HEK293 (cell line): ENCODE measurements around the gene NHERF2.

ENCODE experiments used
- CTCF ChIA-PET: fragments of 350-600 bp; formaldehyde crosslinking; extraction: SDS; loops from one replicate; lab custom pipeline; 2021; ENCODE audit warnings: antibody characterized with exemption; lab: Yijun Ruan, JAX
- POLR2A ChIA-PET: fragments of 300-600 bp; formaldehyde crosslinking; extraction: SDS; loops from one replicate; lab custom pipeline; 2020; ENCODE audit warnings: antibody characterized with exemption, inconsistent platforms; lab: Yijun Ruan, JAX
- H3K27ac ChIP-seq: fragments of 200-500 bp; sonication (Bioruptor generic); 2 replicates; pipeline ENCODE4 v1.5.1; 2014; ENCODE audit warnings: low read depth, low read length, control low read depth, inconsistent platforms; ENCODE audit errors: extremely low read depth
- H3K36me3 ChIP-seq, 2 experiments: fragments of 200-500 bp in 1 of 2; sonication (Bioruptor generic) in 1 of 2; 1 replicate in 1 of 2; 2 replicates in 1 of 2; pipeline ENCODE4 v1.5.1; 2014 to 2017; ENCODE audit warnings: inconsistent platforms in 2 of 2, low read length in 2 of 2; ENCODE audit not compliant: control insufficient read depth in 2 of 2, insufficient read depth in 1 of 2
- H3K4me1 ChIP-seq: fragments of 200-500 bp; sonication (Bioruptor generic); 2 replicates; pipeline ENCODE4 v1.5.1; 2014; ENCODE audit warnings: mild to moderate bottlenecking, low read length, inconsistent platforms; ENCODE audit not compliant: control insufficient read depth, insufficient read depth
- H3K4me3 ChIP-seq: 2 replicates; pipeline ENCODE4 v1.5.1; 2011; ENCODE audit warnings: low read depth, mild to moderate bottlenecking, control low read depth, low read length, moderate library complexity
- H3K9me3 ChIP-seq: fragments of 200-500 bp; sonication (Bioruptor generic); 2 replicates; pipeline ENCODE4 v1.5.1; 2014; ENCODE audit warnings: low read depth, low read length, inconsistent platforms; ENCODE audit not compliant: control insufficient read depth, insufficient read depth
- BCL11B ChIP-seq: fragments of 450-650 bp; formaldehyde crosslinking; IDR thresholded peaks from 2 replicates; pipeline ENCODE4 v1.5.1; 2016; ENCODE audit warnings: low read depth, missing biosample characterization, missing genetic modification characterization
- EGR2 ChIP-seq: fragments of 450-650 bp; formaldehyde crosslinking; IDR thresholded peaks from 2 replicates; pipeline ENCODE4 v1.5.1; 2016; ENCODE audit warnings: low read depth, missing biosample characterization, missing genetic modification characterization
- GLIS1 ChIP-seq: fragments of 450-650 bp; formaldehyde crosslinking; IDR thresholded peaks from 2 replicates; pipeline ENCODE4 v1.5.1; 2016; ENCODE audit warnings: missing biosample characterization, missing genetic modification characterization
- KLF17 ChIP-seq: fragments of 450-650 bp; formaldehyde crosslinking; IDR thresholded peaks from 2 replicates; pipeline ENCODE4 v1.5.1; 2016; ENCODE audit warnings: missing biosample characterization, missing genetic modification characterization
- KLF7 ChIP-seq: fragments of 450-650 bp; formaldehyde crosslinking; IDR thresholded peaks from 2 replicates; pipeline ENCODE4 v1.5.1; 2016; ENCODE audit warnings: missing biosample characterization, missing genetic modification characterization, borderline replicate concordance
- SCRT1 ChIP-seq: fragments of 450-650 bp; formaldehyde crosslinking; IDR thresholded peaks from 2 replicates; pipeline ENCODE4 v1.5.1; 2016; ENCODE audit warnings: missing biosample characterization, missing genetic modification characterization, borderline replicate concordance
- SCRT2 ChIP-seq: fragments of 450-650 bp; formaldehyde crosslinking; IDR thresholded peaks from 2 replicates; pipeline ENCODE4 v1.5.1; 2016; ENCODE audit warnings: missing biosample characterization, missing genetic modification characterization
- SP3 ChIP-seq: fragments of 450-650 bp; formaldehyde crosslinking; IDR thresholded peaks from 2 replicates; pipeline ENCODE4 v1.5.1; 2016; ENCODE audit warnings: missing biosample characterization, missing genetic modification characterization
- SP7 ChIP-seq: fragments of 450-650 bp; formaldehyde crosslinking; IDR thresholded peaks from 2 replicates; pipeline ENCODE4 v1.5.1; 2016; ENCODE audit warnings: missing biosample characterization, missing genetic modification characterization
- WT1 ChIP-seq: fragments of 450-650 bp; formaldehyde crosslinking; IDR thresholded peaks from 2 replicates; pipeline ENCODE4 v1.5.1; 2016; ENCODE audit warnings: missing biosample characterization, missing genetic modification characterization
- ZBTB26 ChIP-seq: fragments of 450-650 bp; formaldehyde crosslinking; optimal IDR thresholded peaks from 2 replicates; pipeline ENCODE3; 2016; ENCODE audit warnings: missing biosample characterization, mild to moderate bottlenecking, missing genetic modification characterization
- ZBTB6 ChIP-seq: fragments of 450-650 bp; formaldehyde crosslinking; IDR thresholded peaks from 2 replicates; pipeline ENCODE4 v1.5.1; 2017; ENCODE audit warnings: missing biosample characterization, missing genetic modification characterization
- ZIC2 ChIP-seq: fragments of 450-650 bp; formaldehyde crosslinking; IDR thresholded peaks from 2 replicates; pipeline ENCODE4 v1.5.1; 2016; ENCODE audit warnings: missing biosample characterization, missing genetic modification characterization
- ZNF10 ChIP-seq: fragments of 450-650 bp; formaldehyde crosslinking; IDR thresholded peaks from 2 replicates; pipeline ENCODE4 v1.5.1; 2017; ENCODE audit warnings: missing biosample characterization, missing genetic modification characterization
- ZNF133 ChIP-seq: fragments of 450-650 bp; formaldehyde crosslinking; IDR thresholded peaks from 2 replicates; pipeline ENCODE4 v1.5.1; 2016; ENCODE audit warnings: missing biosample characterization, missing genetic modification characterization
- ZNF146 ChIP-seq: fragments of 450-650 bp; formaldehyde crosslinking; IDR thresholded peaks from 2 replicates; pipeline ENCODE4 v1.5.1; 2016; ENCODE audit warnings: missing biosample characterization, missing genetic modification characterization
- ZNF23 ChIP-seq: fragments of 450-650 bp; formaldehyde crosslinking; IDR thresholded peaks from 2 replicates; pipeline ENCODE4 v1.5.1; 2016; ENCODE audit warnings: missing biosample characterization, missing genetic modification characterization, borderline replicate concordance
- ZNF335 ChIP-seq: fragments of 450-650 bp; formaldehyde crosslinking; conservative IDR thresholded peaks from 2 replicates; pipeline ENCODE4 v1.5.1; 2016; ENCODE audit warnings: missing biosample characterization, missing genetic modification characterization
- ZNF398 ChIP-seq: fragments of 450-650 bp; formaldehyde crosslinking; IDR thresholded peaks from 2 replicates; pipeline ENCODE4 v1.5.1; 2017; ENCODE audit warnings: missing biosample characterization, missing genetic modification characterization
- ZNF404 ChIP-seq: fragments of 450-650 bp; formaldehyde crosslinking; IDR thresholded peaks from 2 replicates; pipeline ENCODE4 v1.5.1; 2017; ENCODE audit warnings: missing biosample characterization, missing genetic modification characterization
- ZNF426 ChIP-seq: fragments of 450-650 bp; formaldehyde crosslinking; IDR thresholded peaks from 2 replicates; pipeline ENCODE4 v1.5.1; 2017; ENCODE audit warnings: missing biosample characterization, missing genetic modification characterization, mild to moderate bottlenecking, inconsistent platforms, moderate library complexity
- ZNF449 ChIP-seq: fragments of 450-650 bp; formaldehyde crosslinking; IDR thresholded peaks from 2 replicates; pipeline ENCODE4 v1.5.1; 2017; ENCODE audit warnings: missing biosample characterization, mild to moderate bottlenecking, missing genetic modification characterization, moderate library complexity
- ZNF629 ChIP-seq: fragments of 450-650 bp; formaldehyde crosslinking; IDR thresholded peaks from 2 replicates; pipeline ENCODE4 v1.5.1; 2017; ENCODE audit warnings: missing biosample characterization, missing genetic modification characterization
- ZNF658 ChIP-seq: fragments of 450-650 bp; formaldehyde crosslinking; IDR thresholded peaks from 2 replicates; pipeline ENCODE4; 2016; ENCODE audit warnings: missing biosample characterization, missing genetic modification characterization
- ZNF670 ChIP-seq: fragments of 450-650 bp; formaldehyde crosslinking; IDR thresholded peaks from 2 replicates; pipeline ENCODE4 v1.5.1; 2016; ENCODE audit warnings: missing biosample characterization, missing genetic modification characterization, low read depth
- TF ChIP-seq, protein P1 (sequence below): fragments of 450-650 bp; formaldehyde crosslinking; IDR thresholded peaks from 2 replicates; pipeline ENCODE4 v1.5.1; 2016; ENCODE audit warnings: missing biosample characterization, missing genetic modification characterization

Gene NHERF2

GRCh38 chr16:1989209-1990100 is 37.2 kb upstream of the NHERF2 start, which contains the start of gene SYNGR3 (continued):
- TF ChIP-seq KLF17 (tag by site-specific recombination), result peak; percentile 72
- peak; percentile 47 for TF ChIP-seq ZBTB26 (tag by site-specific recombination)
- 0 out of 2 replicates have a peak, but pooled peaks have one; percentile 29 for TF ChIP-seq SP7 (tag by site-specific recombination)
- 0 out of 2 replicates have a peak, but pooled peaks have one; percentile 16 for TF ChIP-seq EGR2
- TF ChIP-seq ZNF398 (tag by site-specific recombination), result peak; percentile 31; the same call in 1 of the 2 replicates
- peak; percentile 35; the same call in 1 of the 2 replicates for TF ChIP-seq SP3 (tag by site-specific recombination)
- peak; percentile 58; the same call in 1 of the 2 replicates for TF ChIP-seq WT1 (tag by site-specific recombination)
- TF ChIP-seq ZNF146 (tag by site-specific recombination), result no peak
- peak; percentile 93 for TF ChIP-seq SCRT1 (tag by site-specific recombination)
- TF ChIP-seq ZNF10 (tag by site-specific recombination), result peak; percentile 68; the same call in 1 of the 2 replicates
- TF ChIP-seq ZIC2 (tag by site-specific recombination), result peak; percentile 79
- TF ChIP-seq ZNF133 (tag by site-specific recombination), result no peak
- peak; percentile 67; the same call in 1 of the 2 replicates for TF ChIP-seq KLF7 (tag by site-specific recombination)
- TF ChIP-seq BCL11B (tag by site-specific recombination), result peak; percentile 33; the same call in 1 of the 2 replicates
- peak; percentile 98 for TF ChIP-seq SCRT2 (tag by site-specific recombination)
- peak; percentile 33; the same call in 1 of the 2 replicates for TF ChIP-seq GLIS1
- TF ChIP-seq, protein P1, sequence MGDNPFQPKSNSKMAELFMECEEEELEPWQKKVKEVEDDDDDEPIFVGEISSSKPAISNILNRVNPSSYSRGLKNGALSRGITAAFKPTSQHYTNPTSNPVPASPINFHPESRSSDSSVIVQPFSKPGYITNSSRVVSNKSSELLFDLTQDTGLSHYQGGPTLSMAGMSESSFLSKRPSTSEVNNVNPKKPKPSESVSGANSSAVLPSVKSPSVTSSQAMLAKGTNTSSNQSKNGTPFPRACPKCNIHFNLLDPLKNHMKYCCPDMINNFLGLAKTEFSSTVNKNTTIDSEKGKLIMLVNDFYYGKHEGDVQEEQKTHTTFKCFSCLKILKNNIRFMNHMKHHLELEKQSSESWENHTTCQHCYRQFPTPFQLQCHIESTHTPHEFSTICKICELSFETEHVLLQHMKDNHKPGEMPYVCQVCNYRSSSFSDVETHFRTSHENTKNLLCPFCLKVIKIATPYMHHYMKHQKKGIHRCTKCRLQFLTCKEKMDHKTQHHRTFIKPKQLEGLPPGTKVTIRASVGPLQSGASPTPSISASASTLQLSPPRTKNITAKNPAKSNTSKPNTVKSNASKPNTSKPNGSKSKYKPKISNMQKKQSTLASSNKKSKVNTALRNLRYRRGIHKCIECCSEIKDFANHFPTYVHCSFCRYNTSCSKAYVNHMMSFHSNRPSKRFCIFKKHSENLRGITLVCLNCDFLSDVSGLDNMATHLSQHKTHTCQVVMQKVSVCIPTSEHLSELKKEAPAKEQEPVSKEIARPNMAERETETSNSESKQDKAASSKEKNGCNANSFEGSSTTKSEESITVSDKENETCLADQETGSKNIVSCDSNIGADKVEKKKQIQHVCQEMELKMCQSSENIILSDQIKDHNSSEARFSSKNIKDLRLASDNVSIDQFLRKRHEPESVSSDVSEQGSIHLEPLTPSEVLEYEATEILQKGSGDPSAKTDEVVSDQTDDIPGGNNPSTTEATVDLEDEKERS, result no peak

DNA sequence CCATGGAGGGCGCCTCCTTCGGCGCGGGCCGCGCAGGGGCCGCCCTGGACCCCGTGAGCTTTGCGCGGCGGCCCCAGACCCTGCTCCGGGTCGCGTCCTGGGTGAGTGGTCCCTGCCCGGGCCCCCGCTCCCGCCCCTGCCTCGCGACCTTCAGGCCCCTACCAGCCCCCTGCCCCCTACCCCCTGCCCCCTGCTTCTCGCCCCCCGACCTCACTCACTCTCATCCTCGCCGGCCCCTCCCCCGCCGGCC is 36.7 kb upstream of the NHERF2 start:
- ChIA-PET POLR2A (interaction anchor here (1.5 to 1.7 kb wide), 2 partner anchors 19 to 25 kb away, joined by 6 to 8 read pairs; partner anchors contain the start of genes RPS2 and TBL3), CTCF (interaction anchor here (0.6 to 1.6 kb wide), 2 partner anchors 14 to 131 kb away, joined by 3 to 8 read pairs; no protein-coding TSS in a partner anchor)
- TF ChIP-seq ZNF658 (tag by site-specific recombination) (no peak), ZNF629 (tag by site-specific recombination) (no peak), ZNF404 (tag by site-specific recombination) (no peak), ZNF426 (tag by site-specific recombination) (no peak), ZNF335 (tag by site-specific recombination) (no peak), ZNF670 (tag by site-specific recombination) (no peak), ZBTB6 (tag by site-specific recombination) (no peak), EGR2 (no peak), ZNF449 (no peak), SCRT1 (tag by site-specific recombination) (no peak), ZNF23 (no peak)

More for the DNA sequence above, 36.7 kb upstream of the NHERF2 start:
- no peaks in the 10 kb centered on the region for H3K9me3 ChIP-seq
- peaks cover 4% of the 10 kb centered on the region for H3K4me1 ChIP-seq
- peaks cover 0 to 22% of the 10 kb centered on the region in 2 experiments; a peak in 1 of 3 replicates for H3K36me3 ChIP-seq
- H3K4me3 ChIP-seq, result peak overlapping the region; percentile 45
- no peak overlapping the region for H3K27ac ChIP-seq
